HCT116 (cell line): Measurements from ENCODE around the gene COL4A4. TPM values are rescaled to one million over a fixed set of nuclear protein-coding genes. Genes with fewer than 3 reads are reported as not detected.
A peak's percentile ranks its signal among the peaks of the same experiment; 100 is the strongest.

Experiments used
- ATAC-seq: fragments of 200-7000 bp; cut with Tn5 transposase; 2 replicates; pipeline ENCODE4 v1.9.1; 2020; ENCODE audit warnings: mild to moderate bottlenecking, moderate library complexity
- BruUV-seq: library from RNA; stranded (reverse); fragments of 400-500 nt; replicated peaks from 2 replicates; lab custom pipeline; 2021; lab: Mats Ljungman, UMichigan
- CTCF ChIA-PET: fragments of 300-600 bp; sonication (Branson Sonifier 250); formaldehyde crosslinking; loops from one replicate; lab custom pipeline; 2021; ENCODE audit warnings: antibody characterized with exemption; lab: Charles Lee
- POLR2A ChIA-PET: fragments of 300-600, 350-600 bp; sonication (Branson Sonifier 250); formaldehyde crosslinking; loops from one replicate; lab custom pipeline; 2021; ENCODE audit warnings: antibody characterized with exemption; lab: Charles Lee
- RAD21 ChIA-PET, 2 experiments: fragments of 300-600 bp; sonication (Branson Sonifier 250); formaldehyde crosslinking; loops; one replicate each; lab custom pipeline; 2023; ENCODE audit warnings: low total read pairs in 2 of 2; ENCODE audit not compliant: uncharacterized antibody in 2 of 2, unreplicated experiment in 2 of 2, low non-redundant PET in 1 of 2; lab: Charles Lee
- DNase-seq: peaks from one replicate; pipeline ENCODE4 v3.0.0-alpha.2; 2010; ENCODE audit warnings: low read depth, low spot score
- H2AFZ ChIP-seq: fragments of 200-600 bp; shearing (Covaris generic), sonication (generic); 2 replicates; pipeline ENCODE4 v1.6.1; 2017; ENCODE audit warnings: low read depth, mixed run types, mixed read lengths, antibody characterized with exemption, low read length; ENCODE audit not compliant: poor library complexity, severe bottlenecking
- H3K27ac ChIP-seq: 2 replicates; pipeline ENCODE4 v1.5.1; 2012; ENCODE audit warnings: low read depth, low read length
- H3K27me3 ChIP-seq: fragments of 200-600 bp; sonication (generic); 2 replicates; pipeline ENCODE4 v1.6.1; 2016; ENCODE audit warnings: mixed run types, low read length, mixed read lengths; ENCODE audit not compliant: insufficient read depth
- H3K36me3 ChIP-seq, 2 experiments: fragments of 200-500 bp in 1 of 2; fragments of 200-600 bp in 1 of 2; sonication (Bioruptor generic) in 1 of 2; sonication (generic) in 1 of 2; 2 replicates each; pipeline versions ENCODE4 v1.5.1 to v1.6.1; 2014 to 2016; ENCODE audit warnings: low read length in 2 of 2, inconsistent platforms in 1 of 2, mixed read lengths in 1 of 2, mixed run types in 1 of 2; ENCODE audit not compliant: insufficient read depth in 2 of 2, control insufficient read depth in 1 of 2
- H3K4me1 ChIP-seq, 2 experiments: fragments of 200-600 bp in 1 of 2; sonication (generic) in 1 of 2; 2 replicates each; pipeline versions ENCODE4 v1.5.1 to v1.6.1; 2012 to 2017; ENCODE audit warnings: low read length in 2 of 2, inconsistent platforms in 1 of 2, mild to moderate bottlenecking in 1 of 2, mixed read lengths in 1 of 2, mixed run types in 1 of 2, moderate library complexity in 1 of 2; ENCODE audit not compliant: insufficient read depth in 2 of 2, control insufficient read depth in 1 of 2
- H3K4me2 ChIP-seq: fragments of 200-600 bp; sonication (generic); 2 replicates; pipeline ENCODE4 v1.6.1; 2017; ENCODE audit warnings: mixed run types, low read length, mixed read lengths
- H3K4me3 ChIP-seq, 2 experiments: fragments of 200-600 bp in 1 of 2; sonication (generic) in 1 of 2; replicated peaks in 1 of 2; 2 replicates each; pipeline ENCODE4 v1.5.1; 2011 to 2016; ENCODE audit warnings: low read length in 2 of 2, control low read depth in 1 of 2, low read depth in 1 of 2, mild to moderate bottlenecking in 1 of 2, mixed read lengths in 1 of 2, mixed run types in 1 of 2
- H3K79me2 ChIP-seq: fragments of 200-600 bp; sonication (generic); 2 replicates; pipeline ENCODE4 v1.6.1; 2017; ENCODE audit warnings: mild to moderate bottlenecking, mixed run types, low read length, moderate library complexity, mixed read lengths; ENCODE audit not compliant: insufficient read depth
- H3K9ac ChIP-seq: fragments of 200-600 bp; sonication (generic); 2 replicates; pipeline ENCODE4 v1.6.1; 2016; ENCODE audit warnings: low read length, mixed read lengths
- H3K9me2 ChIP-seq: fragments of 200-600 bp; sonication (generic), shearing (Covaris generic); 2 replicates; pipeline ENCODE4 v1.6.1; 2017; ENCODE audit warnings: mixed run types, mild to moderate bottlenecking, moderate library complexity; ENCODE audit not compliant: insufficient read depth
- H3K9me3 ChIP-seq, 2 experiments: fragments of 200-500 bp in 1 of 2; fragments of 200-600 bp in 1 of 2; sonication (Bioruptor generic) in 1 of 2; sonication (generic) in 1 of 2; 2 replicates each; pipeline ENCODE4 v1.6.1; 2014 to 2017; ENCODE audit warnings: low read length in 2 of 2, mixed read lengths in 2 of 2, inconsistent platforms in 1 of 2, low read depth in 1 of 2, mild to moderate bottlenecking in 1 of 2, mixed run types in 1 of 2, moderate library complexity in 1 of 2; ENCODE audit not compliant: control insufficient read depth in 1 of 2, insufficient read depth in 1 of 2
- H4K20me1 ChIP-seq: fragments of 200-600 bp; sonication (generic), shearing (Covaris generic); 2 replicates; pipeline ENCODE4 v1.6.1; 2017; ENCODE audit warnings: mixed run types, mild to moderate bottlenecking, moderate library complexity; ENCODE audit not compliant: insufficient read depth
- CBX3 ChIP-seq: IDR thresholded peaks from 2 replicates; pipeline ENCODE4 v1.6.1; 2012; ENCODE audit warnings: low read depth
- JUND ChIP-seq: IDR thresholded peaks from 2 replicates; pipeline ENCODE4 v1.6.1; 2012
- MAX ChIP-seq: IDR thresholded peaks from 2 replicates; pipeline ENCODE4 v1.6.1; 2012
- SP1 ChIP-seq: IDR thresholded peaks from 2 replicates; pipeline ENCODE4 v1.6.1; 2012; ENCODE audit warnings: low read depth
- ZFX ChIP-seq: fragments of 450-650 bp; IDR thresholded peaks from 2 replicates; pipeline ENCODE4 v1.6.1; 2017
- intact Hi-C: fragments of 100-400 bp; cut with micrococcal nuclease; formaldehyde crosslinking; loops from 2 replicates; pipeline ENCODE4 v1.10.0; 2022
- total RNA-seq: library from RNA; stranded (reverse); gene quantifications from one replicate; pipeline ENCODE4 v1.2.1, GENCODE V29; 2021; ENCODE audit not compliant: unreplicated experiment

COL4A4 gene
- total RNA-seq, 1 experiment from 2014 or later = 5.9 TPM

- TF ChIP-seq MAX = no peak
- peak; percentile 52; the same call in 1 of the 2 replicates for TF ChIP-seq CBX3
- TF ChIP-seq, all 23 proteins: peak for 1
- Histone ChIP-seq H3K4me2 (no peak overlapping the region), H3K4me3 (no peak overlapping the region), H3K36me3 (no peaks in the 10 kb centered on the region), H3K9me3 (0 out of 4 replicates have a peak, but pooled peaks cover 0 to 4% of the 10 kb centered on the region in 2 experiments), H3K27ac (no peak overlapping the region), H3K9me2 (no peaks in the 10 kb centered on the region), H2AFZ (no peak overlapping the region), H3K79me2 (no peaks in the 10 kb centered on the region), H3K4me1 (peaks cover 0 to 3% of the 10 kb centered on the region in 2 experiments; a peak in 1 of 4 replicates), H3K9ac (no peak overlapping the region), H3K27me3 (no peaks in the 10 kb centered on the region), H4K20me1 (no peaks in the 10 kb centered on the region)
- intact Hi-C loops = loop anchor here (5.0 kb wide), 1 partner anchor 609 kb away; no protein-coding TSS in a partner anchor
- BruUV-seq = no TSS peak
- ATAC-seq = no peak
- CTCF ChIA-PET = no interaction called here
- DNase-seq = no peak
- POLR2A ChIA-PET = no interaction called here
- RAD21 ChIA-PET = no interaction called here
Observed at GRCh38 chr2:227148106-227148505, 15.9 kb downstream of the COL4A4 start.

GRCh38 chr2:227147023-227147422, 17.0 kb downstream of the COL4A4 start:
- ChIA-PET POLR2A (no interaction called here), CTCF (no interaction called here), RAD21 (no interaction called here)
- intact Hi-C loops = loop anchor here (5.0 kb wide), 1 partner anchor 610 kb away; no protein-coding TSS in a partner anchor
- no peak for ATAC-seq
- no peak overlapping the region for H2AFZ ChIP-seq
- no peaks in the 10 kb centered on the region for H4K20me1 ChIP-seq
- H3K27ac ChIP-seq = no peak overlapping the region
- H3K9me2 ChIP-seq = no peaks in the 10 kb centered on the region
- H3K4me3 ChIP-seq = no peak overlapping the region
- H3K9ac ChIP-seq = no peak overlapping the region
- 0 out of 4 replicates have a peak, but pooled peaks cover 0 to 4% of the 10 kb centered on the region in 2 experiments for H3K9me3 ChIP-seq
- H3K27me3 ChIP-seq = no peaks in the 10 kb centered on the region
- no peak overlapping the region for H3K4me2 ChIP-seq
- TF ChIP-seq MAX = no peak
- TF ChIP-seq SP1 = no peak
- TF ChIP-seq ZFX = no peak
- no peak for TF ChIP-seq JUND
- no TSS peak for BruUV-seq
- DNase-seq = no peak
- H3K36me3 ChIP-seq = no peaks in the 10 kb centered on the region
- H3K4me1 ChIP-seq = no peaks in the 10 kb centered on the region
- no peaks in the 10 kb centered on the region for H3K79me2 ChIP-seq
